MV-4-11 (cell line): Measurements from ENCODE around the gene YES1.
"Not testable (repeated sequence)": the region's sequence is repeated elsewhere in the genome, so short reads cannot be mapped to it uniquely, and the experiment has no call there.

ENCODE experiments used
- DNase-seq: peaks from one replicate; lab custom pipeline; 2025; lab: John Stamatoyannopoulos, UW

Gene YES1

DNA sequence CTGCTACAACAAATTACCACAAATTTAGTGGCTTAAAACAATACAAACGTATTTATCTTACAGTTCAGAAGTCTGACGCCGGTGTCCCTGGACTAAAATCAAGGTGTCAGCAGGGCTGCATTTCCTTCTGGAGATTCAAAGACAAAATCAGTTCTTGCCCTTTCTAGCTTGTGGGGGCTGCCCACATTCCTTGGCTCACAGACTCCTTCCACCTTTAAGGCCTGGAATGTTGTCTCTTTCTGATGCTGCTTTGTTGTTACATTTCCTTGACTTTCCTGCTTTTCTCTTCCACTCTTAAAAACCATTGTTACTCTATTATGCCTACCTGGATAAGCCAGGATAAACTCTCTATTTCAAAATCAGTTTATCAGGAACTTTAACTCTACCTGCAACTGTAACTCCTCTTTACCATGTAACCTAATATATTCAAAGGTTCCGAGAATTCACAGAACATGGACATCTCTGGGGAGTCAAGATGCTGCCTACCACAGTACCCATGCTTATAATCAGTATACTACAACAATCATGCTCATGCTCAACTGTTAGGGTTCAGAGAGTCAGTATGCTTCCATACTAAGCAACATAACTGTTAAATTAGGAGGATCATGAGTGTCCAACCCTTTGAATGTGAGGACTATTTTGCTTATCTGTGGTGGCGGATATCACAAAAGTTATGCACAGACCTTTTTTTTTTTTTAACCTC lies 27.4 kb downstream of the YES1 start:
- no peak for DNase-seq

DNA sequence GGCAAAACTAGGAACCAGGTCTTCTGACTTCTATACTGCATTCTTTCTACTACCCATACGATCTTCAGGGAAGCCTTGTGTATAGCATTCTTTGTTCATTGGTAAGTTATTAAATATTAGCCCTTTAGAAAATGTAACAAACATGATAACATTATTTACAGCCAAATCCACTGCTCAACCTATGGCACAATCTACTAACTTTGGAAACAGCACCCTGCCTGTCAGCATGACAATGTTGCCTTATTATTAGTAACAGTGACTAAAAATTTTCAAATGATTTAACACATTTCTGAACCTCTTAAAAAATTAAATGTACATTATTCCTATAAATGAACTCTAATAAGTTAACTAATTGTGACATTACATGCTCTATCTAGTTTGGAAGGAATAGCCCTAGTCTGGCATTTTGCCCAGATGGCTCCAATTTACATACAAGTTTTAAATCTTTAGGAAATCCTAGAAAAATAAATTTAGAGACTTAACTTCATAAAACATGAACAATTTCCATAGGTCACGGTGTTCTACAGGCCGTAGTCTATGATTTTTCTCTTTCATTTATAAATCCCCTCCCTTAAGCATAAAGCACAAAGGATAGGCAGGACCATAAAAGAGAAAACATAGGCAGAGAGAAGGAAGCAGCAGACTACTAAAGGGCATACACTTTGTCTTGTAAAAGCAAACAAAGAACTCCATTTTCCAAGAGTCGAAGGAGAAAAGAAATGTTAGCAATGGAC lies 33.7 kb downstream of the YES1 start:
- no peak for DNase-seq

DNA sequence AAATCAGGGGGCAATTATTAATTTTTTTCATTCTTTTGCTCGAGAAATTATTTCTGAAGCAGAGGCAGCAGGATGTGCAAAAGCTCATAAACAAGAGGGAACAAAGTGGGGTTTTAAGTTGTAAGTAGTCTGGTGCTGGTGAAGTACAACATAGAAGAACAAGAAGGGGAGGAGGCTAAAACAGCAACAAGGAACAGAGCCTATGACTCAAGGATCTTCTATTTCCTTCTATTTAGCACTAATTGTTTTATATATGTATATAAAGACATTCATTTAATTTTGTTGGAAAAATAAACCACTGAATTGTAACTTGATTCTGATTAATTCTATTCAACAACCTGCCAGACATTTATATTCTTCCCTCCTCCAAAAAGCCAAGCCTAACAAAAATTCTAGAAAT lies 35.0 kb downstream of the YES1 start:
- no peak for DNase-seq

DNA sequence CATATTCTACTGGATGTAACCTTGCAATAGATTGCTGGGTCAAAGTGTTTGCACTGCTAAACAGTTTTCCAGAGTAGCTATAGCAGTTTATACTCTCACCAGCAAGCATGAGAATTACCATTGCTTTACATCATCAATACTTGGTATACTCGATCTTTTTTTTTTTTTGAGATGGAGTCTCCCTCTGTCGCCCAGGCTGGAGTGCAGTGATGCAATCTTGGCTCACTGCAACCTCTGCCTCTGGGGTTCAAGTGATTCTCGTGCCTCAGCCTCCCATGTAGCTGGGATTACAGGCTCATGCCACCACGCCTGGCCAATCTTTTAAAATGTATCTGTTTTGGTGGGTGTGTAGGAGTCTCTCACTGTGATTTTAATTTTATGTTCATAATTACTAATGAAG lies 36.0 kb downstream of the YES1 start:
- not testable (repeated sequence) for DNase-seq

DNA sequence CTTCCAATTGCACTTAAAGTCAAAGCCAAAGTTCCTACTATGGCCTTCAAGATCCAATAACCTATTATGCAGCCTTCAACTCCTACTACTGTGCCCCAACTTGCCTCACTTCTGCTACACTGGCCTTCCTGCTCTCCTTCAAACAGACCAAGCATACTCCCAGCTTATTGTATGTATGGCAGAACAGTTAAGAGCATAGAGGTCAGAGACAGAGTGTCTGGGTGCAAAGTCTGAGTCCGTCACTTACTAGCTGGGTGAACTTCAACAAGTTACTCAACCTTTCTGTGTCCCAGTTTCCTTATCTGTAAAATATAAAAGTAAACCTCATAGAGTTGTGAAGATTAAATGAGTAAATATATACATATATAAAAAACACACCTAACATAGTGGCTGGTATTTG lies 37.2 kb downstream of the YES1 start:
- DNase-seq: no peak

DNA sequence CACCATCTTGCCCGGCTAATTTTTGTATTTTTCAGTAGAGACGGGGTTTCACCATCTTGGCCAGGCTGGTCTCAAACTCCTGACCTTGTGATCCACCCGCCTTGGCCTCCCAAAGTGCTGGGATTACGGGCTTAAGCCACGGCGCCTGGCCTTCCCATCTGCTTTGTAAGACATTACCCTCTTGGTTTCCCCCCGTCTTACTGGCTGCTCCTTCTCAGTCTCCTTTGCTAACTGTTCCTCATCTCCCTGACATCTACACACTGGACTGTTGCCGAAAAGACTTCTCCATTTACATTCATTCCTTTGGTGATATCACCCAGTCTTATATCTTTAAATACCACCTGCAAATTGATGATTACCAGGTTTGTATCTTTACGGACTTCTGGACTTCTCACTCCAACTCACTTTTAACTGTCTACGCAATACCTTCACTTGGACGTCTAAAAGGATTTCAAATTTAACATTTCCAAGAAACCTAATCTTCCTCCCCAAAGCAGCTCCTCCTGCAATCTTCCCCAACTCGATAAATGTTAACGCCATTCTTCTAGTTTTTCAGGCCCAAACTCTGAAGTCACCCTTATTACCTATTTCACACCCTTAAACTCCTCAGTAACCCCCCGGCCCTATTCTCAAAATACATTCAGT lies 37.9 kb downstream of the YES1 start:
- no peak for DNase-seq

DNA sequence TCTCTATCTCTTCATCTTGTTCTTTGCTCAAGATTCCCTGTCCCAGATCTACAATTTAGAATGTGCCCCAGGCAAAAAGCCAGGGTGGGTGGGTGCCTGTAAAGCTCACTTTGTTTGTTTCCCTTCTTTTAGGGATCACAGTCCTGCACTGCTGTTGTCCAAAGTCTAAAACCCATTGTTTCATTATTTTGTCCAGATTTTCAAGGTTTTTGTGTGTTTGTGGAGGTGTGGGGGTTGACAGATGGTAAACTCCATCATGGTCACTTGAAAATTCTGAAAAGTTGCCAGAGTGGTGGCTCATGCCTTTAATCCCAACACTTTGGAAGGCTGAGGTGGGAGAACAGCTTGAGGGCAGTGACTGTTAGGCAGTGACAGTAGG lies 41.5 kb downstream of the YES1 start:
- no peak for DNase-seq

DNA sequence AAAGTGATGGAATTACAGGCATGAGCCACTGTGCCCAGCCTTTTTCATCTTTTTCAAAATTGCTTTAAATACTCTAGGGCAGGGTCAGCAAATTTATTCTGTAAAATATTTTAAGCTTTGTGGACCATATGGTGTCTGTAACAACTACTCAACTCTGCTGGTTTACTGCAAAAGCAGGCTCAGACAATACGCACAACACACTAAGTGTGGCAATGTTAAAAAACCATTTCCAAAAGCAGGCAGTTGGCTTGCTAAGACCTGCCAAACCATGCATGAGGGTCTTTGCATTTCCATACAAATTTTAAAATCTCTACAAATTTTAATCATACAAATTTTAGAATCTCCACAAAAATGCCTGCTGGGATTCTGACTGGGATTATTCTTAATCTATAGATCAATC lies 44.1 kb downstream of the YES1 start:
- no peak for DNase-seq

DNA sequence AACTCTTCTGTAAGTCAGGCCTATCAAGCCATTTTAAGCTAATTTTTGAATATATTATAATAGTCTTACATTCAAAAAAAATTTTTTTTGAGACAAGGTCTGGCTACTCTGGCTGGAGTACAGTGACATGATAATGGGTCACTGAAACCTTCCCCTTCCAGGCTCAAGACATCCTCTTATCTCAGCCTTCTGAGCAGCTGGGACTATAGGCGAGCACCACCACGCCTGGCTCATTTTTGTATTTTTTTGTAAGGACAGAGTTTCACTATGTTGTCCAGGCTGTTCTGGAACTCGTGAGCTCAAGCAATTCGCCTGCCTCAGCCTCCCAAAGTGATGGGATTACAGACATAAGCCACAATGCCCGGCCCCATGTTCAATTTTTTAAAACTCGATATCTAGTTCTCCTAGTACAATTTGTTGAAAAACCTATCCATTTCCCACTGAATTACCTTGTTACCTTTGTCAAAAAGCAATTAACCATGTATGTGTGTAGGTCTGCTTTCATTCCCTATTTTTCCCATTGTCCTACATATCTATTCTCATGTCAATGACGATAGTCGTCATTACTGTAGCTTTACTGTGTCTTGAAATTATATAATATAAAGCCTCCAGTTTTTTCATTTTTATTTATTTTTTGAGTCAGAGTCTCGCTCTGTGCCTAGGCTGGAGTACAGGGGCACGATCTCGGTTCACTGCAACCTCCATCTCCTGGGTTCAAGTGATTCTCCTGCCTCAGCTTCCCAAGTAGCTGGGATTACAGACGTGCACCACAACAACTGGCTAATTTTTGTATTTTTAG lies 44.8 kb downstream of the YES1 start:
- DNase-seq: no peak

DNA sequence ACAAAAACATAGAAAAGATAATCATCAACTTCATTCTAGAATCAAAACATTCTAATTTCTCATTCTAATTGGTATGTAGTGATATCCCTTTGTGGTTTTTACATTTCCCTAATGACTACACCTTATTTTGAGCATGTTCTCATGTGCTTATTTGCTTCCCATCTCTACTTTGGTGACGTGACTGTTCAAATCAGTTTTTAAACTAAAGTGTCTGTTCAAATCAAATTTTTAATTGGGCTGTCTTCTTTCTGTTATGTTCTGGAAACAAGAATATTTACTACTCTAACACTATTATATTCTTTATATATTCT lies 45.5 kb downstream of the YES1 start:
- DNase-seq: no peak

DNA sequence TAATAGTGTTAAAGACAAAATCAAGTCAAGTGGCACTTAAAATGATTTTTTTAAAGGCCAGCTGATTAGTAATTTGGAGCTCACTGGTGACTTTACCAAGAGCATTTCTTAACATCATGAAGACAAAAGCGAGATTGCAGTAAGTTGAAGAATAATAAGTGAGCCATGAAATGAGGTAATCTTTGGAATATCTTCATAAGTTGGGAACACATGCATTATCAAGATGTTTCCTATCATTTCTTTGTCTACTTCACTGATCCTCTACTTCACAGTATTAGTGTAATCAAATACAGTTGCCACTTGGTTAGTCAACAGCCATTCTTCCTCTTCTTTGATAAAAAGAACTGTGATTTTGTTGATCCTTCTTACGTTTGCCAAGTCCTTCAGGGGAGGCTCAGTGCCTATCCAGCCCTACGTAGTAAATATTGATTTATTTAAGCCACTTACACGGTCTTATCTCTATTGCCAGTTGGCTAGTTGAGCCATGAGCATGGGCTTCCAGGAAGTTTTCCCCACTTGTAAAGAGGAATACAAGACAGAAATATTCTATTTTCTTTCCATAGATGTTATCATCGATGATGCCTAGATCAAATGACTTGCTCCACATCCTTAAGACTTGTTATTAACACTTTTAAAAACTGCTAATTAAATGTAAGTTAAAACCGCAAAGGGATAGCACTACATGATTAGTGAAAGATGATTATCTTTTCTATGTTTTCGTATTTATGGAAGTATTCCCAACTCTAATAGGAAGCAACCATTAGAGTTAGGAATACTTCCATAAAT lies 46.1 kb downstream of the YES1 start:
- no peak for DNase-seq

DNA sequence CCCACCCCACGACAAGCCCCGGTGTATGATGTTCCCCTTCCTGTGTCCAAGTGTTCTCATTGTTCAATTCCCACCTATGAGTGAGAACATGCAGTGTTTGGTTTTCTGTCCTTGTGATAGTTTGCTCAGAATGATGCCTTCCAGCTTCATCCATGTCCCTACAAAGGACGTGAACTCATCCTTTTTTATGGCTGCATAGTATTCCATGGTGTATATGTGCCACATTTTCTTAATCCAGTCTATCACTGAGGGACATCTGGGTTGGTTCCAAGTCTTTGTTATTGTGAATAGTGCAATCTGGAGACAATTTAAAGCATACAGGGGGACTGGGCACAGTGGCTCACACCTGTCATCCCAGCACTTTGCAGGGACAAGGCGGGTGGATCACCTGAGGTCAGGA lies 52.2 kb downstream of the YES1 start:
- DNase-seq: not testable (repeated sequence)

DNA sequence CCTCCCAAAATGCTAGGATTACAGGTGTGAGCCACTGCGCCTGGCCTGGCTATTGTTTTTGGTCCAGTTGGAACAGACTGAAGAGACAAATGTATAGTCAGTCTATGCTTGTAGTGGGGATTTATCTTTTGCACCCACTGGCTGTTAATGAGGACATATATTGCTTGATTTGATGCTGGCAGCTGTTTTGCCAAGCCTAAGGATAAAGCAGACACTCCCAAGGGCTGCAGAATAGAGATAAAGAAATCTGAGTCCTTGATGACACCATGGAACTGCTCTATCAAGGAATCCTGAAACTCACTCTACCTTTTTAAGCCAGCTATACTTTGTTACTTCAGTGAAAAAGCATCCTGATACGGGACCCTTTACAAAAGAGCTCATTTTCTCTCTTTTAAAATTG lies 56.5 kb downstream of the YES1 start:
- DNase-seq: no peak

DNA sequence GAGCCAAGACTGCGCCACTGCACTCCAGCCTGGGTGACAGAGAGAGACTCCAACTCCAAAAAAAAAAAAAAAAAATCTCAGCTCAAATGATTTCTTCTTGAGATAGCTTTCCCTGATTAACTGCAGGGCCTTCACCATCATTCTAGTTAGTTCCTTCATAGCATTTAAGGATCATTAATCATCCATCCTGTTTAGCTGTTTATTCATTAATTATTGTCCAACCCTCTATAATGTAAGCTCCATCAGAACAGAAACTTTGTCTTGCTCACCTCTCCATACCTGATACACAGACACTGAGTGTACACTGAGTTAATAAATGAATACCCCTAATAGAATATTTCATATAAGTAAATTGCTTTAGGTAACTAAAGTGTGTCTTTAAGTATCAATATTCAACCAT lies 57.4 kb downstream of the YES1 start:
- DNase-seq: no peak

DNA sequence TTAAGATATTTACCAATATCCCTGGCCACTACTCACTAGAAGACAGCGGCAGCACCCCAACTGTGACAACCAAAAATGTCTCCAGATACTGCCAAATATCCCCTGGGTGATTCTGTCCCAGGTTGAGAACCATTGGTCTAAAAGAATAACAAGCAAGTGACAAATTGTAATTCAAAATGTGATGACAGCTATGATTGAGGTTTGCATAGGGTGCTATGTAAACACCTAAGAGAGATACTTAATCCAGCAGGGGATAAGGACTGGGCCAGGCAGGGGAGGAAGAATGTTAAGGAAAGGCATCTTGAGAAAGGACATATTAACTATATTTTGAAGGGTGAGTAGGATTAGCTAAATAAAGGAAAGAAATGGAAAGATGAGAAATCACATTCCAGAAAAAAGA lies 61.6 kb downstream of the YES1 start:
- DNase-seq: no peak

DNA sequence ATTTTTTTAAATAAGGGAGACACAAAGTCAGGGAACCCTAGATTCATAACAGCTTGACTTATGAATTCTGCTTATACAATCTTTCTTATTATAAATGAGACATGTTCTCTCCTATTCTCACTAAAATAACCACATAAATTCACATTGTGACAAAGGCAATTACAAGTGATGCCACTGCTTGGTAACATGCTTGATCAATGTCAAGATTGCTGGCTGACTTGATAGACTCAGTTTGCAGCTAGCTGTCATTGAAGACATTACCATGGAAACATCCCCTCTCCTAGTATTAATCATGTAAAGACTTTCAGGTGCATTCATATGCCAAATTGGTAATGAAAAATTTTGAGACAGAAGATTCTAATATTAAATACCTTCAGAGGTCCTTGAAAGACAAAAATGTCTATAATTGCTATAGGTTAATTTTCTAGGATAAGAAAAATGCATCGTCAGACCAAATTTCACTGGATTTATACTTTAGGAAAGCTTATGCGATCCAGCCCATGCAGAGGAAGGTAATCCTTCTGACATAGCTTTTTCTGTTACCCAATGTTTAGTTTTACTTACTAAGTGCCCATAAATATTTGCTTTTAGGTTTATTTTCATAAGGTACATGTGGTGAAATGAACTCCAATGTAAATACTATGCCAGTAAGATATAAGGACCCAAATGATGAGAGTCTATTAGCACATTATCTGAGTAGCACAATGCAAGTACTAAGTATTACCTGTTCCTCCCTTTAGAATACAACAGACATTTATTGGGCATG lies 67.0 kb downstream of the YES1 start:
- DNase-seq: no peak

DNA sequence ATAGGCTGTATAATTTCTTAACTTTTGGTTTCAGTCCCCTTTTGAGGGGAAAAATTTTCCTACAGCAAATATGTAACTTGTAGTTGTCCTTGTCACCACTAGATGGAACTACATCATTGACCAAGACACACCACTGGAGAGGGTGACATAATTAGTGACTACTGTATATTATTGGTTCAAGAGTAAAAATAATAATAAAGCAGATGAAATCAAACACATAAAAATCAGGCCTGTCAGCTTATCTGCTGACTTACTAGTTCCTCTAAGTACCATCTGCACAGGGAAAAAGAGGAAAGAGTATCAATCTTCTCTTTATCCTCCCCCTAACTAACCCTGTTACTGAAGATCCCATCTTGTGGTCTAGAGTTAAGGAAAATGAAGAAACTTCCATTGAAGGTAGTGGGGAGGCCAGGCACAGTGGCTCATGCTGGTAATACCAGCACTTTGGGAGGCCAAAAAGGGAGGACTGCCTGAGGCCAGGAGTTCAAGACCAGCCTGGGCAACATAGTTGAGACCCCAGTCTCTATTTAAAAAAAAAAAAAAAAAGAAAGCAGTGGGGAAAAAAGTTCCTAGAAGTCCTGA lies 70.0 kb downstream of the YES1 start:
- peak; percentile 64 for DNase-seq

DNA sequence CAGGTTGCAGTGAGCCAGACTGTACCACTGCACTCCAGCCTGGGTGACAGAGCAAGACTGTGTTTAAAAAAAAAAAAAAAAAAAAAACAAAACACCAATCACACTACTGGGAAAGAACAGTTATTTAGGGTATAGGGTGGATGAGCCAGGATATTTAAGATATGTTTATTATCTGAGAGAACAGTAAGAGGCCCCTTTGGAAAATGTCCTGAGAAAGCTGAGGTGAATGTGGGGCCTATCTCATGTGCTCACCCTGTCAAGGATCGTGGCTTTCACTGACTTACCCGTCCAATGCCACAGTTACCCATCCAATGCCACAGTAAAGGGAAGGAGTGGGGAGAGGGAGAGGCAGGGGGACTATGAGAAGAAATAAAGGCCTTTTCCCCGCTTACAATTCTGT lies 79.7 kb downstream of the YES1 start:
- no peak for DNase-seq

DNA sequence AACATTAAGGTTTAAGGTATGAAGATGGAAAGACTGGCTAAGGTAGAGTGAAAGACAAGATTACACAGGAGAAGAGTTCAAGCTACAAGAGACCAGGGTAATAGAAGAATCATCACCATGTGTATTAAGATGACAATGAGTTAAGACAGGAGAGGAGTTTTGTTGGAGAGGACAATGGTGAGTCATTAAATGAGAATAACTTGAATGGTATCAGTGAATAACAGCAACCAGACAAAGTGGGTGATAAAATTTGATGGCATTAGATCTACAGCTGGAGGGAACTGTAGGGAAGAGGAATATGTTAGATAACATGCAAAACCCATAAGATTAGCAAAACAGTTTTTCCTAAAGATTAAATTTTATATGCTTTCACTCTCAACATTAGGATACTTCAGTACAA lies 80.9 kb downstream of the YES1 start:
- no peak for DNase-seq

DNA sequence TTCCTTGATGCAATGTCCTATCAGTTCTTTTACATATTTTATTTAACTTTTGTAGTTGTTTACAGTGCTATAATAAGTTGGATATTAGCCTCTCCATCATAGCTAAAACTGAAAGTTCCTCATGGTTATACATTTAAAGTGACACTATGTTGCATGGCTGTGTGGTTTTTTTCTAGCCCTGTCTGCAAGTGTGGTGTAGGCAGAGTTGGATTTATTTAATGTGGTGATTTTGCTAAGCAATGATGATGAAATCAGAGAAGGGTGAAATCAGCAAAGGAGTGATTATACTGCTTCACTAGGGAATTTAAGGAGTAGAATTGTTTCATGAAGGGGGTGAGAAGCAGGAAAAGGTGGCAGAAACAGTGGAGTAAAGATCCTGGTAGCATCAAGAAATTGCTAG lies 81.3 kb downstream of the YES1 start:
- DNase-seq: no peak

DNA sequence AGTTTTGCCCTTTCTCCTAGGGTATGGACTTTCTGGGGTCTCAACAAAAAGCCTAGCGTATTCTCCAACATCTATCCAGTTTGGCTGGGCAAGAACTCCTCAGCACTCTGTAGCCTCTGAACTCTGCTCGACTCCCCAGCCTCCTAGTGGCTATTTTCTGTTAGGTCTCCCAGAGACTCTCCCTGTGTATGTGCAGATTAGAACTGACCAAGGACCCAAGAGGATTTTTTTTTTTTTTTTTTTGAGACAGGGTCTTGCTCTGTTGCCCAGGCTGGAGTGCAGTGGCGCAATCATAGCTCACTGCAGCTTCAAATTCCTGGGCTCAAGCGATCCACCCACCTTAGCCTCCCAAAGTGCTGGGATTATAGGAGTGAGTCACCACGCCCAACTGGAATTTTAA lies 81.9 kb downstream of the YES1 start:
- DNase-seq: not testable (repeated sequence)
